ENCODE measurements around the gene CFAP410.
"Not testable (repeated sequence)": the region's sequence is repeated elsewhere in the genome, so short reads cannot be mapped to it uniquely, and the experiment has no call there.

CFAP410 gene

GRCh38 chr21:44316277-44316900, 22.8 kb downstream of the CFAP410 start:
- DNase-seq (ENCODE audit: low read depth), result no peak

DNA sequence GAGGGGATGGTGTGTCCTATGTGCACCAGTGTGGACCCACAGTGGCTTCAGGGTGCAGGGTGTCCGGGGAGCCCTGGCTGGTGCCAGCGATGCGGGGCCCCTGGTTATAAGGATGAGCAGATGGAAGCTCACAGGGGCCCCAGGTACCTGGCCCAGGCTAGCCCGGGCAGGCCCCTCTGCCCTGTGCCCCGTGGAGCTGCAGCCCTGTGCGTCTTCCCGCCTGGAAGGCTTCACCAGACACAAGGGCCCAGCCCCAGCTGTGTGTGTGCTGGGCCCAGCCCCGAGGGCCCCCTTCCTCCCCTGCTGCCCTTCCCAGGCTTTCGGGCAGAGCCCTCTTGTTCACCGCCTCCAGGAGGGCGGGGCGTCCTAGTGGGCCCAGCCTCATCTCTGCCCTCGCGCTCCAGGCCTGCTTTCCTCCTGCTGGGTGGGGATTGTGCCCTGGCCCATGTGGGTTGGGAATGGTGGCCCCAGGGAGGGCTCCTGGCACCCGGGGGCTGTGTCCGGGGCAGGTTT, 23.4 kb downstream of the CFAP410 start:
- DNase-seq (ENCODE audit: low read depth), result no peak

- no peak for DNase-seq (ENCODE audit: low read depth)
Observed at GRCh38 chr21:44314561-44314960, 24.6 kb downstream of the CFAP410 start.

- DNase-seq (ENCODE audit: low read depth), result no peak
Observed at GRCh38 chr21:44314128-44314527, 25.1 kb downstream of the CFAP410 start.

DNA sequence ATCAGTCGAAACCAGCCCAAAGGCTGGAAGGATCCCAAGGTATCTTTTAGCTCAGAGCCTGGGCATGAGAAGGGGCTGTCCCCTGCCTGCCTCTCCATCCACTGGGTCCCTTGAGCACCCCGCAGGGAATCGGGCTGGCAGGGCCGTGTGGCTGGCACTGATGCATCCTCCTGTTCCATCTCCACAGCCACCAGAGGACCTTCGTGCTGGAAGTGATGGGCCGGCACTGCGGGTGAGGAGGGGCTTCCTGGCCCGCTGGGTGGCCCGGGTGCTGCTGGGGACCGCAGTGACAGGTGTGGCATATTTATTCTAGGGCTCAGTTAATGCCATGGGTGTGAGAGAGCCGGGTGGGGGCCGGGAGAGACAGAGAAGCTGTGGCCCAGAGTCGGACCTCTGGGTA, 25.7 kb downstream of the CFAP410 start:
- DNase-seq (ENCODE audit: low read depth), result no peak

DNA sequence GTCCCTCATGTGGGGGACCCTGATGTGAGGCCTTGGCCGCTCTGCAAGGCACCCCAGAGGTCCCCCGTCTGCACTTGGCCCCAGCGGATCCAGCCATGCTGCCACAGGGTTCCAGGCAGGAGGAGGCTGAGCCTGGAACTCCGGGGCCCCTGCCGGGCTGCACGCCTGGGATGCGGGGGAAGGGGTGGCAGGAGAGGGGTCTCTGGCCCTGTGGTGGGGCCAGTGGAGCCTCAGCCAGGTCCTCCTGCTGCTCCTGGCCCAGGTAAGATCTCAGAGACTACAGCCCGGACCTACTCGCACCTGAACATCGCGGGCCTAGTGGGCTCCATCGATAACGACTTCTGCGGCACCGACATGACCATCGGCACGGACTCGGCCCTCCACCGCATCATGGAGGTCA, 26.5 kb downstream of the CFAP410 start:
- no peak for DNase-seq (ENCODE audit: low read depth)

DNA sequence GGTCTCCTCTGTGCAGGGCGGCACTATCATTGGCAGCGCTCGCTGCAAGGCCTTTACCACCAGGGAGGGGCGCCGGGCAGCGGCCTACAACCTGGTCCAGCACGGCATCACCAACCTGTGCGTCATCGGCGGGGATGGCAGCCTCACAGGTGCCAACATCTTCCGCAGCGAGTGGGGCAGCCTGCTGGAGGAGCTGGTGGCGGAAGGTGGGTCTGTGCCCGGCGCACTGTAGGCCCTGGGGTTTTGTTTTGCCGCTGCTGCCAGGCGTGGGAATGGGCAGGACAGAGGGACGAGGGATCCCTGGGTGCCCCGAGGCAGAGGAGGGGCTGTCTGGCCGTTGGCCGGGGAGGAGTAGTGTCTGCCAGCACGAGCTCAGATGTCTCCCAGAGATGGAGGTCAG, 27.1 kb downstream of the CFAP410 start:
- DNase-seq (ENCODE audit: low read depth), result no peak

DNA sequence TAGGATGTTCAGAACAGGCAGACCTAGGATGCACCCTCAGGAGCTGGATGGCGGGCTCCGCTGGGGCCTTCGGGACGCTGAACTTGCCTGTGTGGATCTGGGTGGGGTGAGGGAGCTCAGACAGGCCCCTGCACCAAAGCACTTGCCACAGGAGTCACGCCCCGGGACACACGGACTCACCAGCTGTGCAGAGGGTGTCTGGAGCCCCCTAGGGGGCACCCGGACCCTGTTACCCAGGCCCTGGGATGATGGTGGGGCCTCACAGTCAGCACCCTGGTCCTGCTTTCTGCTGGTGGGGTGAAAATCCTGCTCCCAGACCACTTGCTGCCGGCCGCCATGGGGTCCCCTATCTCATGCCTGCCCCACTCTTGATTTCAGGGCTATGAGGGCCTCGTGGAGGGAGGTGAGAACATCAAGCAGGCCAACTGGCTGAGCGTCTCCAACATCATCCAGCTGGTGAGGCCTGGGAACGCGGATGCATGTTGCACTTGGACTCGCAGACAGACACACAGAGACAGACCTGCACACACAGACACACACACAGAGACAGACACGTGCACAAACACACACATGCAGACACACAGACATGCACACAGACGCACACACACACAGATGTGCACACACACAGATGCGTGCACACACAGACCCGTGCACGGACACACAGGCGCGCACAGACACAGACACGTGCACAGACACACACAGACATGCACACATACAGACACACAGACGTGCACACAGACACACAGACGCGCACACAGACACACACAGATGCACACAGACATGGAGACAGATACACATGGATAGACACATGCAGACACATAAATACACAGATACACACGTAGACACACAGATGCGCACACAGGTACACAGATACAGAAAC, 28.3 kb downstream of the CFAP410 start:
- no peak for DNase-seq (ENCODE audit: low read depth)

DNA sequence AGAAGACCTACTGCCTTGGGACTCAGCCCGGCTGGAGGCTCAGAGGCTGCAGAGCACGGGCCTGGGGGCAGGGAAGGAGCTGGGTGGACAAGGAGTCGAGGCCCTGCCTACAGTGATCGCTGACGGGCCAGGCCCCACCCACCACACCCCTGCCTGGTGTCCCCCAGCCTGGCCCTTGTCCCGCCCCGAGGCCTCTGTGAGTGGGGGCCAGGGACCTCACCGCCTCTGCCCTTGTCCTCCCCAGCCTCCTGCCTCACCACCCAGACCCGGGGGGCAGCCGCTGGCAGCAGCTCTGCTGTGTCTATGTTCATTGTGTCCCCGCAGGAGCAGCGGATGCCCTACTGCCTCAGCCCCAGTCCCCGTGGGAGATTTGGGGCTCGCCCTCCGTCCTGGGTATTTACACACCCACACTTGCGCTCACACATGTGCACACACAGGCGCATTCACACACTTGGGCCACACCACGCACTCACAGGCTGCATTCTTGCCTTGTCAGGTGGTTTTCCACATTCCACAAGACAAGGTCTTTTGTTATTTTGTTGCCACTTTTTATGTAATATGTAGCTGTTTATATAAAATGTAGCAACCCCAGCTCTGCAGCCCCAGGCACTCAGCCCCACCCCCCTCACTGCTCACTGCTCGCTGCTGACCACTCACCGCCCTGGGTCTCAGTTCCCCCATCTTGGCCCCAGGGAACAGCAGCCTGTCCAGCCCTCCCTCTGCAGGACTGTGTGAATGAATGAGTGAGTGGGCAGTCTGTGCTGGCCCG, 32.1 kb downstream of the CFAP410 start:
- DNase-seq (ENCODE audit: low read depth), result no peak

GRCh38 chr21:44305691-44306090, 33.5 kb downstream of the CFAP410 start:
- DNase-seq (ENCODE audit: low read depth), result no peak

- no peak for DNase-seq (ENCODE audit: low read depth)
Observed at GRCh38 chr21:44304877-44305293, 34.3 kb downstream of the CFAP410 start.

DNA sequence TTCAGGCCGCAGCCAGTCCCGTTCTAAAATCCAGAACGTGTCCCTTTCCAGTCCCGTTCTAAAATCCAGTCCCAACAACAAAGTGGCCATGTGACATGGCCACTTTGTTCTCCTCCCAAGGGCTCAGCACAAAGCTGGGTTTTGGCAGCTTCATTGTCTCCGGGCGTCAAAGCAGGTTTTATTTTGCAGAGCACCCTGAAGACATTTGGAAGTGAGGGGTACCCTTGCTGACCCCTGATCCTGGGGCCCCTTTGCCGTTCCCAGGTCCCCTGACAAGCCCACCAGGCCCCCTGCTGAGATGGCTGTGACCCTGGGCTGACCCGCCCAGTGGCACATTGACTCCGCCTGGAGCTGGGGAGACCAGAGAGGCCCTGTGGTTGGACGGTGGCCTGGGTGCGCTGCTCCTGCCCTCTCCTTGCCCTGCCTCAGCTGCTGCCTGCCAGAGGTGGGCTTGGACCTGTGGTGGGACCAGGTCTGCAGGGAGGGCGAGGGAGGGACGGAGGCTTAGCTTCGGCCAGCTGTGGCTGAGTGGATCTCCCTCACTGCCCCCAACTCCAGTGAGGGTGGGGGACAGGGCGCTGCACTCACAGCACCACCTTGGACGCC, 35.1 kb downstream of the CFAP410 start:
- no peak for DNase-seq (ENCODE audit: low read depth)

GRCh38 chr21:44303490-44303981, 35.7 kb downstream of the CFAP410 start:
- no peak for DNase-seq (ENCODE audit: low read depth)

DNA sequence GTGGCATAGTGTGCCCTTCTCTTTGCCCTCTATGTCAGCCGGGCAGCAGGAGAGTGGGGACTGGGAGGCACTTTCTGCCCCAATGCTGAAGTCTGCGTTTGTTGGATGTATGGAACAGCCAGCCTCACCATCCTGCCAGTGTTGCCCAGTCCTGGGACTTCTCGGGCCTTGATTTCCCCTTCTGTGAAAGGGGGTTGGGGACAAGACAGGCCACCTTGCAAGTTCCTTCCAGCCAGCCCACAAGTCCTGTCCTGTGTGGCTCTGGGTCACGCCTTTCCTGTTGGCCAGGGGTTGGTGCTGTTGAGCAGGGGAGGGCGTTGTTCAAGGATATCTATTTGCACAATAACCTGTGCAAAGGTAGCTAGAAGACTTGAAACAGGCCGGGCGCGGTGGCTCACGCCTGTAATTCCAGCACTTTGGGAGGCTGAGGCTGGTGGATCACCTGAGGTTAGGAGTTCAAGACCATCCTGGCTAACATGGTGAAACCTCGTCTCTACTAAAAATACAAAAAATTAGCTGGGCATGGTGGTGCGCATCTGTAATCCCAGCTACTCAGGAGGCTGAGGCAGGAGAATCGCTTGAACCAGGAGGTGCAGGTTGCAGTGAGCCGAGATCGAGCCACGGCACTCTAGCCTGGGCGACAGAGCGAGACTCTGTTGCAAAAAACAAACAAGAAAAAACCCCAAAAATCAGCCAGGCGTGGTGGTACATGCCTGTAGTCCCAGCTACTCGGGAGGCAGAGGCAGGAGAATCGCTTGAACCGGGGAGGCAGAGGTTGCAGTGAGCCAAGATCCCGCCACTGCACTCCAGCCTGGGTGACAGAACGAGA, 36.4 kb downstream of the CFAP410 start:
- DNase-seq (ENCODE audit: low read depth), result not testable (repeated sequence)

DNA sequence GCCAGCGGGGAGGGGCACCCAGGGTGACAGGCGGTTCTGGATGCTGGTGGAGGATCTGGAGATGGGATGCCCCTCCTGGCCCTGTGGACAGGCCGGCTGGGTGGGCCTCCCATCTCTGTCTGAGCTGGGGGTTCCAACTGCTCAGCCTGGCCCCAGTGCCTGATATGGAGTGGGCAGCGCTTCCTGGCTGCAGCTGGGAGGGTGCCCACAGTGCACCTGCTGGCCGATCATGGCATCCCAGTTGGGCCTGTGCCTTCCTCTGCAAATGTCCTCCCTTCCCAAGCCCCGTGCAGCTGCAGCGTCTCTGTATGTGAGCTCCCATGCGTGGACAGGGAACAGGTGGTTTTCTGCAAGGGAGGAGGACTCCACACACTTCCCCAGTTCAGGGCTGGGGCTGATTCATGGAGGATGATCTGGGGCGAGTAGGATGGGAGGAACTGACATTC, 37.2 kb downstream of the CFAP410 start:
- no peak for DNase-seq (ENCODE audit: low read depth)

DNA sequence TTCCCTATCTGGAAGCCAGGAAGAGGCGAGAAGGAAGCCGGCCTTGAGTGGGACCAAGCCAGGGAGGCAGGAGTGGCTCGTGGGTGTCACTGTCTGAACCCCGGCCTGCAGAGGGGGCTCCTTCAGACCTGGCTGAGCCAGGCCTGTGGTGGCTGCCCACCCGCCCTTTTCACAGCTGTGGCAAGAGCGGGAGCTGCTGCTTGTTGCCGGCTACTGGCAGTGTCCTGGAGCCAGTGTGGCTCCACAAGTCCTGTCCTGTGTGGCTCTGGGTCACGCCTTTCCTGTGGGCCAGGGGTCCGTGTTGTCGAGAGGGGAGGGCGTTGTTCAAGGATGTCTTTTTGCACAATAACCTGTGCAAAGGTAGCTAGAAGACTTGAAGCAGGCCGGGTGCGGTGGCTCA, 38.0 kb downstream of the CFAP410 start:
- DNase-seq (ENCODE audit: low read depth), result no peak

DNA sequence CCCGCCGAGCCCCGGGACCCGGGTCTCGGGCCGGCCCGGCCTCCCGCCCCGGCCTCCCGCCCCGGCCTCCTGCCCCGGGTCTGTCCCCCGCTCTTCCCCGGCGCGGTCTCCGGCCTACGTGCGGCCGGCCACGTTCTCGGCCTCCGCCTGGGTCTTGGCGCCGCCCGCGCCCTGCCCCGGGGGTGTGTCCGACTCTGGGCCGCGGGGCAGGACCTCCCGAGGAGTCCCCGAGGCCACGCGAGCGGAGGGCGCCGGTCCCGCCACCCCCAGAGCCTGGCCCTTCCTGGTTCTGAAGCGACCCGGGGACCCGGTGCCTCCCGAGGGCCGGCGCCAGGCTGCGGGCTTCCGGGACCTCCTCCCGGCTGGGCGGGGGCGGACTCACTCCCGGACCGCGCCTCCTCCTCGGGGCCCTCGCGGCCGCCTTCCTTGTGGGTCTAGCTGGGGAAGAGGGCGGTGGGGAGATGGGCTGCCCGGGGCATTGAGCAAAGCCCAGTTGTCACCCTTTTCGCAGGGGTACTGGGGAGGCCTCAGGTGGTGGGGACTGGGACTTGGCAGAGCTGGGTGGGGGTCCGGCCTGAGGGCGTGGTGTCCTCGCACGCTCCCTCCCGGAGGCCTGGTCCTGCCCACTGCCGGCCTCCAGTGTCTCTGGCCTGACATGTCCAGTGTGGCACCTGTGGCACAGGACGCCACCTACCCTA, 38.8 kb downstream of the CFAP410 start:
- DNase-seq (ENCODE audit: low read depth), result peak; percentile 29

DNA sequence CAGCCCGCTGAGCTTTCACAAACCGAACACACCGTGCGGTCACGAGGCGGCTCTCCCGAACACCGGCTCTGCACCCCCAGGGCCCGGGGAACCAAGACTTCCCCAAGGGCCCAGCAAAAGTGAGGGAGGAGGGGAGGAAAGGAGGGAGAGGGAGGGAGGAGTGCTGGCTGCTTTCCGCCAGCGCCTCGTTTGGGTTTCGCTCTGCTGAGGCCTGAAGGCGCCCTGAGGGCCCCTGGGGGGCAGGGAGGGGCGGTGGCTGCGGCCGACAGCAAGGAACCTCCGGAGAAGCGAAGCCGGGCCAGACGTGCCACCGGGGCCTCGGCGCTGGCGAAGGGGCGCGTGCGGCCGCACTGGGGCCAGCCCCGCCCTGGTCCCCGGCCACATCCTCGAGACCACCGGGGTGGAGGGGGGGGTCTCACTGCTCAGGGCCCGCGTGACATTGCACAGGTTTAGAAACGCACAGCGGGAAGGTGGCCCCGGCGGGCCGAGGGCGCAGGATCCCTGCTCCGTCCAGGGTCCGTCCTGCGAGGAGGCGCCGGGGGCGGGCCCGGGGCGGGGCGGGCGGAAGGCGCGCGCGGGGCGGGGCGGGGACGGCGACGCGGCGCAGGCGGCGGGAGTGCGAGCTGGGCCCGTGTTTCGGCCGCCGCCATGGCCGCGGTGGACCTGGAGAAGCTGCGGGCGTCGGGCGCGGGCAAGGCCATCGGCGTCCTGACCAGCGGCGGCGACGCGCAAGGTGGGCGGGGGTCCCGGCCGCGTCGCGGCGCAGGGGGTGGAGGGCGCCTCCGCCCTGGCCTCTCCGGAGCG, 39.5 kb downstream of the CFAP410 start, which contains the start of gene PFKL:
Gene PFKL (plus strand): TSS at position 596 of the 804 bp plus-strand sequence. CDS start 53 bp downstream, at position 649.
- DNase-seq (ENCODE audit: low read depth), result peak; percentile 39

- no peak for DNase-seq (ENCODE audit: low read depth)
Observed at GRCh38 chr21:44299085-44299457, 40.1 kb downstream of the CFAP410 start.

Data from stimulated activated CD8-positive, alpha-beta memory T cell treated with anti-CD3 and anti-CD28 coated beads, Interleukin-15, amount 100 ng/mL, for 24 hours (primary cell).